Measurements from ENCODE around the gene TEX48. TPM values are rescaled to one million over a fixed set of nuclear protein-coding genes. Genes with fewer than 3 reads are reported as not detected.
A peak's percentile ranks its signal among the peaks of the same experiment; 100 is the strongest.

TEX48 gene
- total RNA-seq, 1 donor from 2014 or later: not detected

DNA sequence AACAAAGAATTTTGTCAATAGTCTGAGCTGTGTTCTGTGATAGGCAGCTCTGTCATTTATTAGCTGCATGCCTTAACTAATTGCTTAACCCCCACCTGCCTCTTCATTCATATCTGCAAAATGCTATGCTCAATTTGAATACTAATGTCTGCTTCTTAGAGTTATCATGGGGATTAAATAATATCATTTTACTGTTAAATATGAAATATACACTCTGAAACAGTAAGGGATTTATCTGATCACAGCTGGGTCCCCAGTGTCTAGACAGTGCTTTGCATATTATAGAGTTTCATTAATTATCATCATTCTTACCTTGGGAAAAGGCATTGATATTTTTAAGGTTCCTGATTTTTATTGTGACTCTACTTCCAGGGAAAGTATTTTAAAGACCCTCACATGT is 12.0 kb downstream of the TEX48 start:
- DNase-seq (ENCODE audit: low spot score in 2 of 2): no peak
- FAIRE-seq: no peak

DNA sequence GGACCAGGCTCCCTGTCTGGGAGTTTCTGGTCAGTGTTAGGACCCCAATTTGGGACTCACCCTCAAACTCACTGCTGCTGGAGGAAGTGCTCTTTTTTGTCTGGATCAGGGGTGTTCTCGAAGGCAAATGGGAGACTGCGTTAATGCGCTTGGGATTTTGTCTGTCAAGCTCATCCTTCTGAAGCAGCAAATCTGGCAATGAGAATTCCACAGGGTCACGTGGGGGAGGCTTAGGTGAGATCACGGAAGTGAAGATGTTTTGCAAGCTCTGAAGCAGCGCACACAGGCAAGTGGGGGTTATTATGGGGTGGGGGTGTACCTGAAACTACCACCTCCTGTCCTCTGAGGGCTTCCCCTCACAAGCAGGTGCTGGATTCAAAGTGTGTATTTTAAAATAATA is 13.8 kb downstream of the TEX48 start:
- no peak for FAIRE-seq
- DNase-seq (ENCODE audit: low spot score in 2 of 2): no peak

DNA sequence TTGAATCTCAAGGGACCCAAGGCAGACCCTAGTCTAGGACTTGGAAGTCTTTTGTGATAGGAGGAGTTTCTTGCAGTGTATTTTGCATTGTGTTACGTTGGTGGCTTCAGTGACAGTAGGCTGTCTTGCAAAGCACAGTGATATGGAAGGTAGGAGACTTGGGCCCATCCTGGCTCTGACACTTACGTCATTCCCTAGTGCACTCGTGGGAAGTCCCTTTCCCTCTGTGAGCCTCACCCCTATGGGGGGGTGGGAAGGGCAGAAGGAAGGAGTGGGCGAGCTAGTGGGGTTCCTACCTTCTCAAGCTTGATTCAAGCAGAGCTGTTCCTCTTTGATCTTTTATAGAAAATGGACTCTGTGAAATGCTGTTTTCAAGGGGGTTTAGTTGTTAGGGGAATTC is 15.1 kb downstream of the TEX48 start:
- FAIRE-seq: no peak
- no peak for DNase-seq (ENCODE audit: low spot score in 2 of 2)

DNA sequence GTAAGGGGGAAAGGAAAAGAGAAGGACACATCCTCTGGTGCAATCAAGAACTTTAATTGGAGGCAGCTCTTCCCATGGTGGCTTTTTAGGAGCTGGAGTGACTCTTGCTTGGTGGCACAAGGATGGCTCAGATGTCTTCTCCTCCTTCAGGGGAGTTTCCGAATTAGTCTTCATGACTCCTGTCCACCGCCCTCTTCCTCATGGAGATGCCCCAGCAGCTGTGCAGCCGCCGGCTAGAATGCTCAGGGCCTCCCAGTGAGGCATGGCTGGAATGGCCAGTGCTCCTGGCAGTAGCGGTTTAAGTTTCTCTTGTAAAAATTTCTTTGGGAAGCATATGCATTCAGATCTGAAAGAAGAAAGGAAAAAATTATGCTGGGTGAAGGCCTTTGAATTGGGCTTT is 15.6 kb downstream of the TEX48 start:
- no peak for FAIRE-seq
- no peak for DNase-seq (ENCODE audit: low spot score in 2 of 2)

DNA sequence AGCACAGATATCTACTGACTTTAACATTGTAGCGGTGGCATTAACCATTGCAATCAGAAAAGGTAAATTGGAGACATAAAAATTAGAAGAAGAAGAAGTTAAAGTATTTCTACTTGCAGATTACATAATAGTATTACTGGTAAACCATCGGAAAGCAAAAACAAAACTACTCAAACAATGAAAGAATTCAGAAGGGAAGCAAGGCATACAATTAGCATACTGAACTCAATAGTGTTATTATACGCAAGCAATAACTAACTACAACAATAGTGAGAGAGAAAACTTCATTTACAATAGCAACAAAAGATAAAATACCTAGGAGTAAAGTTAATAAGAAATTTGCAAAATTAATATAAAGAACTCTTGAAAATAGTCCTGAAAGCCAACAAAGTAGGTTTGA is 17.8 kb downstream of the TEX48 start:
- DNase-seq (ENCODE audit: low spot score in 2 of 2): no peak
- FAIRE-seq: peak; percentile 81

DNA sequence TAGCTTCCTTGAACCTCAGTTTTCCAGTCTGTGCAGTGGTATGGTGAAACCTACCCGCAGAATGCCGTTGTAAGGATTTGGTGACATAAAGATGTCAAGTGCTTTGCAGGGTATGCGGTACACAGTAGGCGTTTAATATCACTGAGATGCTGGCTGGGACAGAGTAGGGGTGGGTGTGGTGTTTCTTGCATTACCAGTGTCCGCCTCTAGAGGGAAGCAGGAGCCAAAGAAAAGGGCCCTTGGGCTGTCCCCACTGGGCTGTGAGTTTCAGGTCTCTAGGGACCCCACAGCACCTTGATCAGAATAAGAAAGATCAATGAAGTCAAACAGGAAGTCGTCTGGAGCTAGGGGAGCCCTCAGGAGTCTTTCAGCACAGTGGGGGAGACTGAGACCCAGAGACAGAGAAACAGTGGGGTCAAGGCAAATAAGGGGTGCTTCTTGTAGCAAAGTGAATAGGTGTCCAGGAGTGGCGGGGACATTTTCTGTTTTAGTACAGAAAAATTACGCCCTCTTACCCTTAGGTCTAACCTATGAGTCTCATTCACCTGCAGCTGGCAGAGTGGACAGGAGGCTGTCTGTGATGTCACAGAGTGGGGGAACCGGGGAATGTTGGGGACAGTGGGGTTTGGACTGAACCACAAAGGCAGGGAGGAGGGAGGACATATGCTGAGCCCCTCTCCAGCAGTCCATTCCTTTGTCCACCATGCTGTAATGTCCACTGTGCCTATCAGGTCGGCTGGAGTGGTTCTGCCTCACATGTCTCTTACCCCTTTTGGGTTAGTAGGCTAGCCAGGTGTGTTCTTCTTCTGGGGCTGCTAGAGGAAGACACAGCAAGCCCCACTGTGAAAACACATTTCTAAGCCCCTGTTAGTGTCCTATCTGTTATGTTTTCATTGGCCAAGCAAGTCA is 19.7 kb downstream of the TEX48 start:
- FAIRE-seq (no peak), DNase-seq (ENCODE audit: low spot score in 2 of 2) (peak; percentile 22 to 62)

DNA sequence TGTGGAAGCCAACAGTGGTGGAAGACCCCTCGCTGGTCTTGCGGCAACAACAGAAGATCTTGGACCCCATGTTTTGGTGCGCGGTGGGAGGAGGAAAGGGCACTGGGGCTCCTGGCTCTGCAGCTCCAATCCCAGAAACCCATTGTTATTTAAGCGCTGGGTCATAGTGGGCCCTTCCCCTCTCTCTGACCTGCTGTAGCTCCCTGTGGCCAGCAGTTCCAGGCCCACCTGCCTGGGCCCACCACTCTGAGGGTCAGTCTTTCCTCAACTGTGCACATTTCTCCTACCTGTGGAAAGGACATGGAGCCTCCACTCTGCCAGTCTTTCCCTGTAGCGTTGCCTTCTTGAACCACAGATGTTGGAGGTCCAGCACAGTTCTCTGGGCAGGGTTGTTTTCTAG is 24.3 kb downstream of the TEX48 start, which contains the start of gene TEX53:
TSS of gene TEX53 (minus strand) at position 101 of the 400 bp plus-strand sequence. CDS start at position 70, 31 bp downstream.
- FAIRE-seq: no peak
- no peak for DNase-seq (ENCODE audit: low spot score in 2 of 2)

- FAIRE-seq: no peak
- no peak for DNase-seq (ENCODE audit: low spot score in 2 of 2)
Observed at GRCh38 chr9:114656301-114656700, 25.7 kb downstream of the TEX48 start.

GRCh38 chr9:114655689-114656088 is 26.3 kb downstream of the TEX48 start:
- DNase-seq (ENCODE audit: low spot score in 2 of 2) (no peak), FAIRE-seq (no peak)

DNA sequence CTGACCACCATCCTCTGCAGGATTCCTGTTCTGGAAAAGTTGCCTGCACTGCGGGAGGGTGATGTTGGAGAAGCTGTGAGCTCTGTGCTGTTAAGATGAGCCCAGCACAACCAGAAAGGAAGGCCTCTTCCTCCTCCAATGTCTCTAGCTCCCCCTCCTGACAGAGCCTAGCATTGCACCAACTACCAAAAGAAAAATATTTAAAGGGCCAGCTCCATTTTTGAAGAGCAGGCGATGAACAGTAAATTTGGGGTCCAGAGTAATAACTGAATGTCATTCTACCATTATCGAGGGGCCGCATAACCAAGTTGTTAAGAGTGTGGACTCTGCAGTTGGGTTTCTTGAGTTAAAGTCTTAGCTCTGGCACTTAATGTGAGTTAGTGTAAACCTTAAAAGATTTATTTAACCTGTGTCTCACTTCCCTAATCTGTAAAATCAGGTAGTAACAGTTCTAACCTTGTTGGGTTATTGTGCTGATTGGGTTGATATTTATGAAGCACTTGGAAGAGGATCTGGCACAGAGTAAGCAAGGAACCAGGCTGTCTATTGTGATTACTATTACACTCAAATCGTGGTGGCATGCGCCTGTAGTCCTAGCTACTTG is 28.3 kb downstream of the TEX48 start:
- FAIRE-seq: no peak

DNA sequence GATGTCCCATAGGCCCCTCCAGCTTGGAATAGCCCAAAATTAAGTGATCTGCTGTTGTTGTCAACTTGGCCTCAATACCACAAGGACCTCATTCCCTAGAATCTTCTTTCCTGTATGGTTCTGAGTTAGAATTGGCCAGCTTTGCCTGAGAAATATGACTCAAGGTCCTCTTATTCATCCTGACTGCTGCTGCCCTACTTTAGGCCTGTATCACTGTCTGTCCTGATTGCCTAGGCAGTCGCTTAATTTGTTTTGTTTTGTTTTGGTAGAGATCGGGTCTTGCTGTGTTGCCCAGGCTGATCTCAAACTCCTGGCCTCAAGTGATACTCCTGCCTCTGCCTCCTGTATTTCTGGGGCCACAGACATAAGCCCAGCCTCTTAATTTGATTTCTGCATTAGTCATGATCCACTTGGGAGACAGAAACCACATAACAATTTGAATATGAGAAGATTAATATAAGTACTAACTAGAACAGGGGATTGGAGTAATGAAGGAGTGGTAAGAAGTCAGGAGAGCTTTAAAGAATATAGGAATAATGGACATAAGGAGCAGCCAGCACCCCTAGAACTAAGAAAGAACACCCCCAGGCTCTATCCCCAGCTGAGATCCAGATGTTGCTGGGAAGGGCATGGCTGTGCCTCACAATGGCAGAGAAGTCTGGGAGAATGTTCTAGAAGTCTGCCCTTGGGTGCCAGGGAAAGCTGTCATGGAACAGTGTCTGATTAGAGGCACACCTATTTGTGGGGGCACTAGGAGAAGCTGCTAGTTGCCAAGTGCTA is 29.0 kb downstream of the TEX48 start:
- no peak for FAIRE-seq
- no peak for DNase-seq (ENCODE audit: low spot score in 2 of 2)

More for the DNA sequence above, 28.3 kb downstream of the TEX48 start:
- DNase-seq (ENCODE audit: low spot score in 2 of 2): peak; percentile 33 to 72

- FAIRE-seq: no peak
- DNase-seq (ENCODE audit: low spot score in 2 of 2): no peak
Observed at GRCh38 chr9:114643896-114644295, 38.1 kb downstream of the TEX48 start.

GRCh38 chr9:114643001-114643400 is 39.0 kb downstream of the TEX48 start:
- no peak for FAIRE-seq
- DNase-seq (ENCODE audit: low spot score in 2 of 2): no peak

DNA sequence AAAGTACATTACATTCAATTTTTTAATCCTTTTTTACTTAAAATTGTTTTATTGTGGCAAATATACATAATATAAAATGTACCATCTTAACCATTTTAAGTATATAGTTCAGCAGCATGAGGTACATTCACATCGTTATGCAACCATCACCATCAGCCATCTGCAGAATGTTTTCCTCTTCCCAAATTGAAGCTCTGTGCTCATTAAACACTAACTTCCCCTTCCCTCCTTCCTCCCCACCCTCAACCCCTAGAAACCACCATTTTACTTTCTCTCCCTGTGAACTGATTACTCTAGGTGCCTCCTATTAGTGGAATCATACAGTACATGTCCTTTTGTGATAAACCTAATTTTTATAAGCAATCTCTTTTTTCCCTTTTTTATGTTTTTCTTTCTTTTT is 40.0 kb downstream of the TEX48 start:
- no peak for FAIRE-seq
- DNase-seq (ENCODE audit: low spot score in 2 of 2): no peak

- no peak for FAIRE-seq
- no peak for DNase-seq (ENCODE audit: low spot score in 2 of 2)
Observed at GRCh38 chr9:114638404-114638803, 43.6 kb downstream of the TEX48 start.

DNA sequence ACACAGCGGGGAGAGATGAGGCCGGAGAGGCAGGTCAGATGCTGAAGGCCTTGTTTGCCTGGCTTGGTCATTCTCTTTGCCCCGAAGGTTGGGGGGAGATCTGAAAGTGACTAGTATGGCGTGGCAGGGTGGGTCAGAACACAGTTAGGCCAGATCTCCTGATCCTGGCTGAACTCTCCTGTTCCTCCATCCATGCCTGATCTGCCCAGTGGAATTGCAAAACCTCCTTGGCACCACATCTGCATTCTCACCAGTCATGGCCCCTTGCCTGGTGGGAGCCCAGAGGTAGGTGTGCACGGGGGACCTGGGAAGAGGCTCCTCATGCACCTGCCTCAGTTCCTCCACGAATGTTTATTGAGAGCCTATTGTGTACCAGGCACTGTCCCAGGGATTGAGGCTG is 47.6 kb downstream of the TEX48 start:
- no peak for DNase-seq (ENCODE audit: low spot score in 2 of 2)
- no peak for FAIRE-seq

DNA sequence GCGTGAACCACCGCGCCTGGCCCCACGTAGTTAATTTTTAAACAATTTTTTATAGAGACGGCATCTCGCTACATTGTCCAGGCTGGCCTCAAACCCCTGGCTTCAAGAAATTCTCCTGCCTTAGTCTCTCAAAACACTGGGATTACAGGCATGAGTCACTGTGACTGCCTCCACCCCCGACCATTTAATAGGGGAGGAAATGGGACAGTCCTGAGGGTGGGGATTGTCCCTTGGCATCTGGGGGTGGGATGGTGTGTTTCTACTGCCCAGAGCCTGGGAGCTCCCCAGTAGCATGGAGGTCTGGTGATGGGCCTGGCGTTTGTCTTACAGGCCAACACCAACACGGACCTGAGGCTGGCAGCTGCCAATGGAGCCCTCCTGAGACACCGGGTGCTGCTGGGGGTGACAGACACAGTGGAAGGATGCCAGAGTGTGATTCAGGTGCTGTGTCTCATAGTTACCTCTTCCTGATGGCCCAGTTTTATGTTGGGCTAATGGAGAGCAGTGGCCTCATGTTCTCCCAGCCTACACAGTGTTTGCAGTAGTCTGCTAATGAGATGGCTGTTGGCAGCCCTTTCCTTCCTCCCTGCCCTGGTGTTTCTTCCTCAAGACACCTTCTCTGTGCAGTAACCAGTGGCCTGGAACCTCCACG is 48.4 kb downstream of the TEX48 start:
- DNase-seq (ENCODE audit: low spot score in 2 of 2) (no peak), FAIRE-seq (no peak)

GRCh38 chr9:114631166-114631565 is 50.8 kb downstream of the TEX48 start:
- FAIRE-seq (no peak), DNase-seq (ENCODE audit: low spot score in 2 of 2) (no peak)

DNA sequence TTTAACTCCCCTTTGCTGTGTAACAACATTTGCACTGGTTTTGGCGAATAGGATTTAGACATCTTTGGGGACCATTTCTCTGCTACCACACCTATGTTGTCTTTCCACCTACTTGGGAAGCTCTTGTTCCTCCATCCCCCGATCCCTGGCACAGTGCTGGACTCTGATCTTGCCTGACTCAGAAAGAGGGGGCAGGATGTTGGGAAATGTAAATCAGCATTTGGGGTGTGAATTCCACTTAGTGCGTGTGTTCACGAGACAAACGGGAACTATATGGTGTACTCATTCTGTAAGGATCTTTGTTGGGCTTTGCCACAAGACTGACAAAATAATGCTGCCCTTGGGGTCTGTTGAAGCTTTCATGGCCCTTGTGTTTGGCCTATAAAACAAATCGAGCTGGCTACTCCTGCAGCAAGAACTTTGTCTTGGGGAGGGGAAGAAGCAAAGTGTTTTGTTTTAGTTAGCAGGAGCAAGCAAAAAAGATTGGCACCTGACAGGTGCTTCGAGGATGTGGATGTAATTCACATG is 52.4 kb downstream of the TEX48 start:
- FAIRE-seq (no peak), DNase-seq (ENCODE audit: low spot score in 2 of 2) (no peak)

GRCh38 chr9:114627553-114627952 is 54.4 kb downstream of the TEX48 start:
- DNase-seq (ENCODE audit: low spot score in 2 of 2): no peak
- FAIRE-seq: no peak
